Measurements from ENCODE around the gene MINK1. TPM values are rescaled to one million over a fixed set of nuclear protein-coding genes. Genes with fewer than 3 reads are reported as not detected.

Gene MINK1
- total and polyA plus RNA-seq, 2 of the 8 experiments (the other 6 are each of a cell fraction or from before 2014, with no cell fraction given): 26.9 to 77.7 TPM

DNA sequence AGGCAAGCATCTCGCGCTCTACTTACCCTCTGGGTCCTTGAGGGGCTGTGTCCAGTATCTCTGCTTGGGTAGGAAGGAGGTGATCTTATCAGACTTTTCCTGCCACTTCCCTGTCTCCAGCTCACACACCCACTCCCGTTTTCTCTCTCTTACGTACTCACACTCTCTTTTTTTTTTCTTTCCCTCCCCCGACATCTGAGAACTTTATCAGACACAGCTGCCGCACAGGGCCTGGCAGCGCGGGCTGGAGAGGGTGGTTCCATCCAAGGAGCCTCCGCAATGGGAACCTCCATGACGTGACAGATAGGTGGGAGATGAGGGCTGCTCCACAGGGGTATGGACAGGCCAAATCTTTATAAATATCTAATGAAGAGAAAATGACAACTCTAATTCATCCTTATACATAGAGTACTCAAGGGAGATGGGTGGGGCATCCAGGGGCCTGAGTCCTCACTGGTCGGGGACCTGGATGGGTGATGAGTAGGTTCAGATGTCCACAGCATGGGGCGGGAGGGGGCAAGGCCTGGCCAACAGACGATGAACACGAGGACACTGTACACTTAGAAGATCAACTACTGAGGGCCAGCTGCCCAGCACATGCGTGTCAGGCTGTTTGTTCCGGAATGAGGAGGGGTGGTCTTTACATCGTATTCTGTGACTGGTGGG is 23.3 kb downstream of the MINK1 start:
- H2AK5ac ChIP-seq (ENCODE audit: low read depth, low read length): peak overlapping the region; percentile 60; the same call in 1 of the 2 replicates
- H3K79me1 ChIP-seq (ENCODE audit: low read depth, low read length): peaks cover 12% of the 10 kb centered on the region
- H2BK120ac ChIP-seq (replicated peaks; ENCODE audit: low read depth, low read length): no peak overlapping the region
- H4K8ac ChIP-seq (ENCODE audit: extremely low read depth, insufficient read depth, low read length): no peak overlapping the region
- H3K36me3 ChIP-seq (ENCODE audit: control insufficient read depth in 2 of 4, insufficient read depth in 4 of 4, low read length in 3 of 4): no peaks in the 10 kb centered on the region
- ChIA-PET POLR2A (ENCODE audit: partially characterized antibody) (interaction anchor here (0.6 kb wide), 1 partner anchor 44 kb away, joined by 3 read pairs; no protein-coding TSS in a partner anchor), CTCF (ENCODE audit: partially characterized antibody) (interaction anchor here (0.6 to 3.5 kb wide), 5 partner anchors 11 to 306 kb away, joined by 3 to 15 read pairs (median 8); no protein-coding TSS in a partner anchor)
- no peak overlapping the region for H3K56ac ChIP-seq (replicated peaks; ENCODE audit: insufficient read length, low read depth, low read length)
- H3K27me3 ChIP-seq (replicated peaks in 1 of 4; ENCODE audit: control insufficient read depth in 3 of 4, extremely low read depth in 1 of 4, insufficient read depth in 3 of 4, low read length in 3 of 4): no peaks in the 10 kb centered on the region
- H3K4me1 ChIP-seq (replicated peaks in 1 of 4; ENCODE audit: control insufficient read depth in 3 of 4, insufficient read depth in 4 of 4, low read length in 3 of 4): peaks cover 26 to 46% (median 38%) of the 10 kb centered on the region in 4 experiments
- H3K23ac ChIP-seq (ENCODE audit: insufficient read length): no peak overlapping the region
- H3K9ac ChIP-seq (replicated peaks in 1 of 4; ENCODE audit: extremely low read depth in 1 of 4, low read depth in 3 of 4, low read length in 3 of 4): no peak overlapping the region; a peak in 1 of 7 replicates
- peaks cover 7% of the 10 kb centered on the region; the same call in 1 of the 2 replicates for H3K23me2 ChIP-seq (ENCODE audit: low read depth, low read length)
- H3K14ac ChIP-seq (ENCODE audit: insufficient read length): no peak overlapping the region
- peak overlapping the region; percentile 95; the same call in 1 of the 2 replicates for H2BK5ac ChIP-seq (ENCODE audit: low read depth, low read length)
- H3K18ac ChIP-seq (ENCODE audit: extremely low read depth, low read length): no peak overlapping the region
- H3K27ac ChIP-seq (ENCODE audit: low read depth, low read length): no peak overlapping the region
- WGBS, 2 experiments (ENCODE audit: extremely low coverage in 1 of 2, insufficient coverage in 1 of 2, insufficient read length in 1 of 2, insufficient replicate concordance in 2 of 2, low coverage in 1 of 2, low lambda C conversion rate in 2 of 2, missing lambda C conversion rate in 1 of 2): 93 to 100% methylated on average over 2 to 17 of the region's 17 CpGs
- H3K9me3 ChIP-seq (ENCODE audit: insufficient read depth in 2 of 2, low read depth in 1 of 2, low read length in 1 of 2): no peaks in the 10 kb centered on the region
- H2BK15ac ChIP-seq (ENCODE audit: low read length): peak overlapping the region; percentile 12
- no peak overlapping the region for H4K5ac ChIP-seq (ENCODE audit: insufficient read length, low read depth, low read length)
- peaks cover 0 to 36% of the 10 kb centered on the region in 2 experiments; a peak in 2 of 4 replicates for H3K79me2 ChIP-seq (ENCODE audit: control insufficient read depth in 1 of 2, insufficient read depth in 2 of 2, low read length in 2 of 2)
- peak overlapping the region; percentile 91; the same call in 1 of the 2 replicates for H2BK12ac ChIP-seq (ENCODE audit: low read depth, low read length)
- FAIRE-seq (no peak), DNase-seq (ENCODE audit: low read depth in 1 of 2, low spot score in 2 of 2) (no peak)
- TF ChIP-seq NANOG (IDR thresholded peaks at IDR 0.05; ENCODE audit: insufficient read depth, low read depth, low read length, poor library complexity, severe bottlenecking): no peak
- peak overlapping the region; percentile 79 for H4K91ac ChIP-seq (replicated peaks; ENCODE audit: insufficient read length, low read length)
- no peak overlapping the region for H3K4me3 ChIP-seq (ENCODE audit: extremely low read depth in 1 of 4, insufficient read depth in 2 of 4, low read depth in 3 of 4, low read length in 4 of 4)
- H2BK20ac ChIP-seq (ENCODE audit: low read length): peak overlapping the region; percentile 97; the same call in 1 of the 2 replicates
- no peak overlapping the region for H2AFZ ChIP-seq (ENCODE audit: low read length)
- no peak overlapping the region for H3K4ac ChIP-seq (replicated peaks; ENCODE audit: insufficient read length, low read depth, low read length)
- H4K20me1 ChIP-seq (replicated peaks in 1 of 2; ENCODE audit: control insufficient read depth in 1 of 2, insufficient read depth in 2 of 2, low read length in 2 of 2): peaks cover 0 to 1% of the 10 kb centered on the region in 2 experiments
- no peak overlapping the region for H3K4me2 ChIP-seq (ENCODE audit: insufficient read depth in 1 of 2, low read depth in 2 of 2, low read length in 2 of 2)
